ENCODE data around the gene RABEPK.

- TF ChIP-seq GATA3 (IDR thresholded peaks at IDR 0.05; ENCODE audit: low read depth, low read length) (no peak), GATA2 (IDR thresholded peaks at IDR 0.05; ENCODE audit: low read depth, low read length) (no peak)
These were observed 33.3 kb downstream of the RABEPK start for GRCh38 chr9:125233678-125234077.
